Measurements from ENCODE around the gene TTC23. TPM values are rescaled to one million over a fixed set of nuclear protein-coding genes. Genes with fewer than 3 reads are reported as not detected.

The TTC23 gene
- total RNA-seq, 1 donor from 2014 or later: 19.1 TPM

DNA sequence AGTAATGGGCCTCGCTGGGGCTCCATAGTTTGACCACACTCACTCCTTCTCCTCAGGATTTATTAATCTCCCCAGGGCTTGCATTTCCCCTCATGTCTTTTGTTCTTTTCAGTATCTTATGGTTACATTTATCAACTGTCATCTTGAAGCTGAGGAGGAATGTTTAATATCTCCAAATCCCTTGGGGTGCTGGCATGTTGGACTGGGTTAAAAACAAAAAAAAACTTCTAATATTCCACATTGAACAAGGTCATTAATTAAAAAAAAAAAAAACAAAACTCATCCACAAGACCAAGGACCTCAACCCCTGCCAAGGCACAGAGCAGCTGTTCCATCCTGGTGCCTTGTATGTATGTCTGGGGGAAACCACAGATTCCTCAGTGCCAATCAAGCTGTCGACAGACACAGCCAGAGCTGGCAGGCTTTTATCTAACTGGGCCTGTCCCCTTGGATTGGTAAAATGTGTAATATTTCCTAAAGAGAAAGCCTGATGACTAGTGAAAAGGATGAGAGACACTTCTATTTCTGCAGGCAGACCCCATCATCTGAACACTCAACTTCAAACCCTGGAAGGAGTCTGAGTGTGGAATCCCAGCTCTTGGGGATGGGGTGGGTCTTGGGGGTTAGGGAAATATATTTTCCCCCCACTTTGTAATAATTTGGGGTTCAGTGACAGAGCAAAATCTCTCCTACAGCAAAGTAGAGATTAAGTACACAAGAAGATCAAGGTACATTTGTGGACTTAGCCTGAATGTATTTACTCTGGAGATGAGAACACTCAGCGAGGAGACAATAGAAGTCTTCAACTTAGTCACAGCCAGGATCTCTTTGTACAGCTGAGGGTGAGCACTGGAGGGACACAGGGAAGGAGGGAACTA is 69.1 kb downstream of the TTC23 start:
- Histone ChIP-seq H3K4me1 (no peaks in the 10 kb centered on the region), H3K36me3 (no peaks in the 10 kb centered on the region), H3K27me3 (no peaks in the 10 kb centered on the region), H3K9me3 (no peaks in the 10 kb centered on the region), H3K4me3 (no peak overlapping the region), H3K27ac (no peak overlapping the region)
- TF ChIP-seq CTCF (IDR thresholded peaks at IDR 0.05): no peak
- no peak for ATAC-seq
- no peak for DNase-seq
- intact Hi-C loops (cut with DNase I): no loop called here

- no peak overlapping the region for H3K27ac ChIP-seq
- intact Hi-C loops (cut with DNase I): no loop called here
Observed at GRCh38 chr15:99177679-99178078, 71.7 kb downstream of the TTC23 start.

GRCh38 chr15:99176757-99177156 is 72.6 kb downstream of the TTC23 start:
- intact Hi-C loops (cut with DNase I): no loop called here
- Histone ChIP-seq H3K9me3 (no peaks in the 10 kb centered on the region), H3K4me3 (no peak overlapping the region), H3K36me3 (peaks cover 11% of the 10 kb centered on the region), H3K27me3 (no peaks in the 10 kb centered on the region), H3K4me1 (no peaks in the 10 kb centered on the region), H3K27ac (no peak overlapping the region)
- ATAC-seq: no peak
- DNase-seq: no peak
- TF ChIP-seq CTCF (IDR thresholded peaks at IDR 0.05): no peak

More at GRCh38 chr15:99177679-99178078, 71.7 kb downstream of the TTC23 start:
- Histone ChIP-seq H3K4me1 (no peaks in the 10 kb centered on the region), H3K36me3 (peaks cover 7% of the 10 kb centered on the region), H3K9me3 (no peaks in the 10 kb centered on the region), H3K27me3 (no peaks in the 10 kb centered on the region), H3K4me3 (no peak overlapping the region)
- DNase-seq (no peak), ATAC-seq (no peak)
- TF ChIP-seq CTCF (IDR thresholded peaks at IDR 0.05): no peak

GRCh38 chr15:99174567-99175395 is 74.6 kb downstream of the TTC23 start:
- intact Hi-C loops (cut with DNase I): no loop called here
- H3K9me3 ChIP-seq: no peaks in the 10 kb centered on the region
- H3K4me1 ChIP-seq: peaks cover 4% of the 10 kb centered on the region
- no peak for DNase-seq
- peaks cover 24% of the 10 kb centered on the region for H3K36me3 ChIP-seq
- no peak for ATAC-seq
- no peak overlapping the region for H3K27ac ChIP-seq
- no peak for TF ChIP-seq CTCF (IDR thresholded peaks at IDR 0.05)
- H3K27me3 ChIP-seq: no peaks in the 10 kb centered on the region
- no peak overlapping the region for H3K4me3 ChIP-seq

DNA sequence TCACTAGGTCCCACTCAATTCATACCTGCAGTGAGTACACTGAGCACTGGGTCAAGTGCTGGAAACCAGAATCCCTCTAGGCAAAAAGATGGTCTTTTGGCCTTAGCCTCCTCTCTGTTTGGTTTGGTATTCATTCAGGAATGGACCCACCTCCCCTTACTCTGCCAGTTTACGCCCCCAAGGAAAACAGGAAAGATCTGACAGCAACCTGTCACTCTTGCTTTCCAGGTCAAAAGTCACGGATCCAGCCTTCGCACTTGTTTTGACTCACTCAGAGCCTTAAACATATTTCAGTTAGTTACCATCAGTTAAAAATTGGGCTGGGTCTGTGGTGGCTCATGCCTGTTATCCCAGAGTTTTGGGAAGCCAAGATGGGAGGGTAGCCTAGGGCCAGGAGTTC is 76.4 kb downstream of the TTC23 start:
- H3K27ac ChIP-seq: no peak overlapping the region
- H3K9me3 ChIP-seq: no peaks in the 10 kb centered on the region
- H3K4me1 ChIP-seq: peaks cover 4% of the 10 kb centered on the region
- ATAC-seq (no peak), DNase-seq (no peak)
- no peaks in the 10 kb centered on the region for H3K27me3 ChIP-seq
- no peak overlapping the region for H3K4me3 ChIP-seq
- no peak for TF ChIP-seq CTCF (IDR thresholded peaks at IDR 0.05)
- intact Hi-C loops (cut with DNase I): no loop called here
- peaks cover 24% of the 10 kb centered on the region for H3K36me3 ChIP-seq

Measured in upper lobe of right lung (tissue), 1 donor.